DMS153 treated with DMSO at 0.1 percent for 48 hours (cell line): ENCODE data around the gene MEIOB.
A peak's percentile ranks its signal among the peaks of the same experiment; 100 is the strongest.
"Not testable (repeated sequence)": the region's sequence is repeated elsewhere in the genome, so short reads cannot be mapped to it uniquely, and the experiment has no call there.

ENCODE experiments used
- DNase-seq: peaks from one replicate; lab custom pipeline; 2025; ENCODE audit not compliant: unreplicated experiment; lab: John Stamatoyannopoulos, UW

MEIOB gene, protein sequence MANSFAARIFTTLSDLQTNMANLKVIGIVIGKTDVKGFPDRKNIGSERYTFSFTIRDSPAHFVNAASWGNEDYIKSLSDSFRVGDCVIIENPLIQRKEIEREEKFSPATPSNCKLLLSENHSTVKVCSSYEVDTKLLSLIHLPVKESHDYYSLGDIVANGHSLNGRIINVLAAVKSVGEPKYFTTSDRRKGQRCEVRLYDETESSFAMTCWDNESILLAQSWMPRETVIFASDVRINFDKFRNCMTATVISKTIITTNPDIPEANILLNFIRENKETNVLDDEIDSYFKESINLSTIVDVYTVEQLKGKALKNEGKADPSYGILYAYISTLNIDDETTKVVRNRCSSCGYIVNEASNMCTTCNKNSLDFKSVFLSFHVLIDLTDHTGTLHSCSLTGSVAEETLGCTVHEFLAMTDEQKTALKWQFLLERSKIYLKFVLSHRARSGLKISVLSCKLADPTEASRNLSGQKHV

DNA sequence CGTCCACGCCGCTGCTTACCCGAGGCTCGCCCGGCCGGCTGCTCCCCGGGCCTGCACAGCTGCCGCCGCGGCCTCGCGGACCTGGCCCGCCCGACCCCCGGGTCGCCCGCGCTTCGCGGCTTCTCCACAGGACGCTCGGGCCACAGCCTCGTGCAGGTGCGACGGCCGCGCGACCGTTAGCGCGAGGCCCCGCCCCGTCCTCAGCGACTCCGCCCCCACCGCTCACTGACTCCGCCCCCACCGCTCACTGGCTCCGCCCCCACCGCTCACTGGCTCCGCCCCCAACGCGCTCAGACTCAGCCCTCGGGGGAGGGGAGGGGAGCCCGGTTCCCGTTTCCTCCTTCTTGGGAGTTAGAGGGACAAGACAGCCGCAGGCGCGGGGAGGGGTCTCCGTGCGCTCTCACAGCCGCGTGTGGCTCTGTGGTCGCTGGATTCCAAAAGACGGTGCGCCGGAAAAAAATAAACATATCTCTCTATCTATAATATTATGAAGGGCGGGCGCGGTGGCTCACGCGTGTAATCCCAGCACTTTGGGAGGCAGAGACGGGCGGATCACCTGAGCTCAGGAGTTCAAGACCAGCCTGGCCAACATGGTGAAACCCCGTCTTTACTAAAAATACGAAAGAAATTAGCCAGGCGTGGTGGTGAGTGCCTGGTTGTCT, at the start of gene MEIOB:
MEIOB (minus strand) TSS at position 191 of the 662 bp plus-strand sequence. CDS start 3,989 bp downstream, outside the sequence.
- no peak for DNase-seq

DNA sequence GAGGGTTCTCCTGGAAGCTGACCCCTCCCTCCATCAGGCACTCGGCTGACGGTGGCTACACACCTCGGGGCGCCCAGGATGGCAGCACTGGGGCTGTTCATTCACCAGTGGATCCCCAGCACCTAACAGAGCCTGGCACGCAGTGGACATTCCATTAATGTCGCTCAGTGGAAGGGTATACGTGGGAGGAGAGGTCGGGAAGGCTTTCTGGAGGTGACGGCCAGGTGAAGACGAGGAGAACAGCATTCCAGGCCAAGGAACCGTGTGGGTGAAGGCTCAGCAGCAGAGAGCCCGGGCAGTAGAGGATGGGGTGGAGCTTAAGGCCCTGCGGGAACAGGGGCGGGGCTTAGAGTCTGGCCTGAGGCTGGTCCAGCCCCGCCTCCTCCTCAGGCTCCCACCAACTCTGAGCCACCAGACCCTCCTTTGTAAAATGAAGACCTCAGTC, 48.8 kb upstream of the MEIOB start:
- DNase-seq, result no peak

DNA sequence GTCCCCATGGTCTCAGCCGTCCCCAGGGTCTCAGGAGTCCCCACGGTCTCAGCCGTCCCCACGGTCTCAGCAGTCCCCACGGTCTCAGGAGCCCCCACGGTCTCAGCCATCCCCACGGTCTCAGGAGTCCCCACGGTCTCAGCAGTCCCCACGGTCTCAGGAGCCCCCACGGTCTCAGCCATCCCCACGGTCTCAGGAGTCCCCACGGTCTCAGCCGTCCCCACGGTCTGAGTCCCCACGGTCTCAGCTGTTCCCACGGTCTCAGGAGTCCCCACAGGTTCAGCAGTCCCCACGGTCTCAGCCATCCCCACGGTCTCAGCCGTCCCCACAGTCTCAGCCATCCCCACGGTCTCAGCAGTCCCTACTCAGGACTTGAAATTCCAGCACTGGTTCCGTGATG, 48.2 kb upstream of the MEIOB start:
- not testable (repeated sequence) for DNase-seq

DNA sequence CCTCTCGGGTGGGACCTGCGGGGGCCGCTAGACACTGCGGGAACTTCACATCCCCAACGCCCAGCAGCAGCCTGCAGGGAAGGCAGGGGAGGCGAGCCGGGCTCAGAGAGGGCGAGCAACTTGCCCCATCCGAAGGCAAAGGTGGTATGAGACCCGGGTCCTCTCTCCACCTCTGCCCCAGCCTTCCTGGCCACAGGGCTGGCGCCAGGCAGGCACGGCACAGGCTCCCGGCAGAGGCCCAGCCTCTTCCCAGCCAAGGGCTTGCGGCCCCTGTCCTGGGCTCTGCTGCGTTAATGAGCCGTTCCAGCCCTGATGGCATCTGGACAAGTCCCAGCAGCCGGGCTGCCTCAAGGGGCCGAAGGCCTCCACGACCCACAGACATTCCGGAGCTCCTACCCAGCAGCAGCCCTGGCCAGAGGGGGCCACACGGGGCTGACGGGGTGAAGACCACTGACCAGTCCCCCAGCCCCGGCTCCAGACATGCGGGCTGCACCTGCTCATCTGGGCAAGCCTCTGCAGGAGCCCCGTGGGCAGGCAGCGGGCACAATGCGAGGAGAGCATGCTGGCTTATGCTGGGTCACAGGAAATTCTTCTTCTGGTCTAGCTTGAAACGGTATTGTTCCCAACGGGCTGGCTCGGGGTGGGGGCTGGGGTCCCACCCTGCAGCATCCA, 47.5 kb upstream of the MEIOB start:
- DNase-seq, result no peak

DNA sequence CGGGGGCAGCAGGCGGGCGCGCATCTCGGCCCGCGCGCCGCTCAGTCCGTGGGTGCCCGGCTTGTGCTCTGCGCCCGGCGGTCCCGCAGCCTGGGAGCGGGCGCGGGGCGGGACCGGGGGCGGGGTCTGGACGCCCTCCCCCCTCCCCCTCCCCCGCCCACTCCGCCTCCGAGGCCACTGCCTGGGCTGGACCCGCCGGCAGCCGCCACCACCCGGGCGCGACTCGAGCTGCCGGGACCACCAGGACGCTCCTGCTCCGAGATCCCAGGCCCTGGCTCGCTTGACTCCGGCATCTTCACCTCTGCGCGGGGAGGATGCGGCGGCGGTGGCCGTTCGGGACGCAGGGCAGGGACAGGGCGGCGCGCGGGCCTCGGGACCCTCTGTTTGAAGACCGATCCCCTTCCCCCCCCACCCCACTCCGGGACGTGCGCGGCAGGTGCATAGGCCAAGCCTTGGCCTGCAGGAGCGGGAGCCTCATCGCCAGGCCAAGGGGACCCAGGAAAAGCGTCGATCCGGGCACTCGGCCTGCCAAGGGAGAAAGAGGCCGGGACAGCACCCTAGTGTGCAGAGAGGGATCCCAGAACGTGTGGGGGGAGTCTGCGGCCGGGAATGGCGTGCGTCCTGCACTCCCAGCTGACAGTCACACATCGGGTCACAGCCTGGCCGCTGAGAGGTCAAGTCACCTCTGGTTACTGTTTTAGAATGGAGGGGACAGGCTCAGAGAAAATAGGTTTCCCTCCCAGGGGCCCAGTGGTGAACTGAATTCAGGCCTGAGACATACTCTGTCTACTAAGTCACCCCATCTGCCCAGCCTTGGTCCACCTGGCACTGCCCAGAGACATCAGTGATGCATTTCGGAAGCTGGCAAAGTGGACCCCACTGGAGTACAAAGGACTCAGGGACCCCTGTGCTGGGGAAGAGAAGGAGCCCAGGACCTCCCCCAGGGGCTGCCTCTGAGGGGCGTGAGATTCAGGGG, 46.7 kb upstream of the MEIOB start, which contains the start of gene HS3ST6:
HS3ST6 (minus strand) TSS at position 65 of the 976 bp plus-strand sequence. CDS start 92 bp downstream, outside the sequence.
- DNase-seq, result no peak

DNA sequence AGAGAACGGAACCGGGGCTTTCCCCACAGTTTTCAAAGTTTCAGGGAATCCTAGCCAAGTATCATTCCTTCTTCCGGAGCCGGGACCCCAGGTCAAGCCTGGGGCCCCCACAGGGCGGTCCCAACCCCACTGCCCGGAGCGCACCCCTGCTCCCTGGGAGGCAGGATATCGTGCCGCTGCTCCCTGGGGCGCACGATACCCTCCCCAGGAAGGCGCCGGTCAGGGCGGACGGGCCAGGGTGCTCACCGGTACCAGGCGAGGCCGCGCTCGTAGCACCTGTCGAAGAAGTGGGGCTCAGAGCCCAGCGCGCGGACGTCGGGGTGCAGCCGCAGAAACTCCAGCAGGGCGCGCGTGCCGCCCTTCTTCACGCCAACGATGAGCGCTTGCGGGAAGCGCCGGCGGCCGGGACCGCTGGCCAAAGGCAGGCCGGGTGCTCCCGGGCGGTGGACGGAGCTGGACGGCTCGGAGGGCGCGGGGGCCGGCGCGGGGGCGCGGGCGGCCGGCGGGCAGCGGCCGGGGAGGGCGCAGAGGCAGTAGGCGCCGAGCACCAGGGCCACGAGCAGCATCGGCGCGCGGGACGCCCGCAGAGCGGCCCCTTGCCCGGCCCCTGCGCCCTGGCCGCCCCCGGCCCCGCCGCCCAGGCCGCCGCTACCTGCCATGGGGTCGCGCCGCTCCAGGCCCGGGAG, 45.8 kb upstream of the MEIOB start:
- no peak for DNase-seq

DNA sequence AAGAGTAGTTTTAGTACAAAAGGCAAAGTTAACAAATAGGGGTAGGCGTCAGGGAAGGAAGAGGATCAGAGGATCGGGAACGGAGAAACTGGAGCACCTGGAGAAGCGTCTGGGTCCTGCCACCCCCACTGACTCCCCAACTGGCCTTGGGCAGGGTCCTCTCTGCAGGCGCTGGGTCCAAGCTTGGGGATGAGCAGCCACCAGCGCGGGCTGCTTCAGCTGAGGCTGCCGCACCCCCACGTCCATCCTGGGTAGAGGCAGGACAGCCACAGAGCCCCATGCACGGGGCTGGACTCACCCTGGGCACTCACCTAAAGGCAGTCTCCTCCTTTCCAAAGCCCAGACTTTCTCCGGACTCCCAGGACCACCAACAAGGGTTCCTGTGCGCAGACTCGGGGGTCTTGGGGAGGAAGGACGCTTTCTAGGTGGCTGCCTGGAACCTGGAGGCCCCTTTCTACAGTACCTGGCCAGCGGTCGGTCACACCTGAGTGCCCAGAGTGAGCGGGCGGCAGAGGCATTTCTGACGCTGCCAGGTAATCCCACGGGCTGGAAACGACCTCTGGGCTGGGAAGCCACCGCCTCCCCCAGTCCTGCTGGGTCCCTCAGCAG, 45.2 kb upstream of the MEIOB start:
- DNase-seq, result no peak

DNA sequence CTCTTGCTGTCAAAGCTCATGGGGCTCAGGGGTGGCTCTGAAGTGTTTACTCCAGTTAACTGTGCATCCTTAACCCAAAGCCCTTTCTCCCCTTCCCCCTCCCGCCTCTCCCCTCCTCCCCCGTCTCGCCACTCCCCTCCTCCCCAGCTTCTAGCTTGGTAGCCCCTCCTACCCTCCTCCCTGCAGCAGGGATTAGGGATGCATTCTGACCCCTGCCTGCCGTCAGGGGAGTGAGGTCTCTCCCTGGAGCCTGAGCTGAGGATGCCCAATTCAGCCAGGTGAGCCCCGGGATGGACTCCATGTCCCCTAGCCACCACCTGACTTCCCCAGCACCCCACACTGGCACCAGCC, 44.7 kb upstream of the MEIOB start:
- DNase-seq, result no peak

DNA sequence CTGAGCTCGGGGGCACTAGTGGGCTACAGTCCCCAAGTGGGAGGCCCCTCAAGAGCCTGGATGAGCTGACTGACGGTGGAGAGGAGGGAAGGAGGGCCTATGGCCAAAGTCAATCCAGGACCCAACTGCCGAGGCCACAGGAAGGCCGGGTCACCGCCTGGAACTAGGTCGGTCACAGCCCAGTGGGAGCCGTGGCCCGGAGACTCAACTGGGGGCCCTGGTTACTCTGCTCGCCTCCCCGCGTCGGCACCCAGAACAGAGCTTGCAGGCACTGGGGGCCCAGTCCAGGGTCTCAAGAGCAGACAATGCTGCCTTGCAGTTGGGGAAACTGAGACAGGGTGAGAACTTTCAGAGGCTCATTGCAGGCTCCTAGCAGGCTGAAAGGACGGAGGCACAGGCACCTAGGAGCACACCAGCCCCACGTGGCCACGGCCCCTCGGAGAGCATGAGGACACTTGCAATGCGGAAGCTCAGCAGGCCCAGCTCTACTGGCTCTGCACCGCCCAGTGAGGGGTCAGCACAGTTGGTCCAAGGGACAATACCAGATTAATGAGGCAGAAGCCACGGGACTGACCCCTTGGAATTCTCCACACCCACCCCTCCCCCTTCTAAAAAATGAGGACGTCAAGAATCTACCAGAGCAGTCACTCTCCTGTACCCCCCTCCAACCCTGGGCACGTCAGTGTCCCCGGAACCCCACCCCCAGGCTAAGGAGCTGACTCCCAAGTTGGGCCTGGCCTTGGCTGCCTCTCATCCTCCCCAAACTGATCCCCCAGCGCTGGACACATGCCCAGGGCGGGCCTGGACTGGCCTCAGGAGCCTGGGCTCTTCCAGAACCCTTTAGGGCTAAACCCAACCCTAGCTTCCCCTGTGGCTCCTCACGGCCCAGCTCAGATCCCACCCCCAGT, 44.0 kb upstream of the MEIOB start:
- no peak for DNase-seq

DNA sequence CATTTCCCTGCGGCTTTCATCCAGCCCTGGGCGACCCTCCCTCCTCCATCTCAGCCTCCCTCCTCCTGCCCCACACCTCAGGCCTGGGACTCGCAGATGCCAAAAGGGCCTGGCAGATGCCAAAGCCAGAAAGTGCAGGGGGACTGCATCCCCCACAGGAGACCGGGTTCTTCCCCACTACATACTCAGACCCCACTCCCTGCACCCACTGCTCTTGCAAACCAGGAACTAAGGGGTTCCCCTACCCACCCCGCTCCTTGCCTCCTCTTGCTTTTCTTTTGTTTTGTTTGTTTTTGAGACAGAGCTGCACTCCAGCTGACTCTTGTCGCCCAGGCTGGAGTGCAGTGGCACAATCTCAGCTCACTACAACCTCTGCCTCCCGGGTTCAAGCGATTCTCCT, 43.0 kb upstream of the MEIOB start:
- no peak for DNase-seq

DNA sequence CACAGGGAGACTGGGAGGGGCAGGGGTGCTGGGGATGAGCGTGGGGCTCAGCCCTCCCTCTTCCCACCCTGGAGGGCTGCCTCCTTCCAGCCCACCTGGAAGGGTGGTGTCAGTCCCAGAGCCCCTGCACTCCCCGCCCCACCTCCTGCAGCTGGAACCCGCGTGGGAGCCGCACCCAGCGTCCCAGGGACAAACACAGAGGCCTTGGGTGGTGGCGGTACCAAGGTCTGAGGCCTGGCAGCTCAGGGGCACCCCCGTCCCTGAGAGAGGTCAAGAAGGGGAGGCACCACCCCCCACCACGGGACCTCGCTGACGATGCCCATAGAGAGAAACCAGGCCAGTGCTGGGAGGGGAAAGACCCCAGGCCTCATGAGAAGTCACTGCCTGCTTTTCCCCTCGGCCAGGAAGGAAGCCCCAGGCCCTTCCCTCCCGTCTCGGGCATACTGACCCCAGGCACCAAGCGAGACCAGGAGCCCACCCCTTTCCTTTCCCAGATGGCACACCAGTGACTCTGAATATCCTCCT, 42.2 kb upstream of the MEIOB start:
- no peak for DNase-seq

DNA sequence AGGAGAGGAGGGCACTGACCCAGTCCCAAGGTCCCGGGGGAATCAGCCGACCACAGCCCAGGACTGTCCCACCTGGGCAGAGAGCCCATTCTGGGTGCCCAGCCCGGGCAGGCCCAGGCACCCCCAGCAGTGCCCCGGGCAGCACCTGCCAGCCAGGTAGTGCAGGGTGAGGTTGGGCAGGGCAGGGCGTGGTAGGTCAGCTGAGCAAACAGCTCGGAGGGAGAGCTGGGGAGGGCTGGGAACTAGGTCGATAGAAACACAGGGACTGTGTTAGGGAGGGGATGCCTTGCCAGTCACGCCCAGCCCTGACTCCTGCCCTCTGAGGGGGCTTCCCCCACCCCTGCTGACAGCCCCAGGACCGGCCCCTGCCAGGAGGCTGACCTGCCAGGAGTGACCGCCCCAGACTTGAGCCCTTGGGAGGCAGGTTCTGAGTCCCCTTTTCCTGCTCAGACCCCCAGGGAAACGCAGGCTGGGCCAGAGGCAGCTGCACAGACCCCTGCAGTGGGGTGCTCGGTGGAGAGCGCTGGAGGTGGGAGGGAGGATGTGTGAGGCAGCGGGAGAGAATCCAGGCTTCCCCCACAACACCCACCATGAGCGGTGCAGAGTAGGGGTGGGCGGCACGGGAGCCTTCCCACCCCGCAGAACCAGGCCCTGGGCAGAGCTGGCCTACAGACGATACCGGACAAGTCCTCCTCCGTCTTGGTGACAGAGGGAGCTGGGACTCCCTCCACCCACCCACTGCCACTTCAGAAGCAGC, 41.5 kb upstream of the MEIOB start:
- peak; percentile 87 for DNase-seq

DNA sequence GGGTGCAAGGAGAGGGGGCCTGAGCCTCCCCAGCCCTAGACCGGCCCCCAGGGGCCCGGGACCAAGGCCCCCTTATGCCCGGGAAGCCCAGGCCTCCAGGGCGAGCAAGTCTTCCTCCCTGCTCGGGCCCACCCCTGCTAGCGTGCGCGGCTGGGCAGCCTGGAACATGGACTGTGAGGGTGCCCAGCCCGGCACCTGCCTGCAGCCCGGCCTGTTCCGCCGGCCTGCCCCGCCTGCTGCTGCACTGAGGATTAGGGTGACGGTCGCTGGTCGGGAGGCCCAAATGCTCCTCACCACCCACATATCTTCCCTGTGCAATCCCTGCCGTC, 40.2 kb upstream of the MEIOB start:
- DNase-seq, result no peak

DNA sequence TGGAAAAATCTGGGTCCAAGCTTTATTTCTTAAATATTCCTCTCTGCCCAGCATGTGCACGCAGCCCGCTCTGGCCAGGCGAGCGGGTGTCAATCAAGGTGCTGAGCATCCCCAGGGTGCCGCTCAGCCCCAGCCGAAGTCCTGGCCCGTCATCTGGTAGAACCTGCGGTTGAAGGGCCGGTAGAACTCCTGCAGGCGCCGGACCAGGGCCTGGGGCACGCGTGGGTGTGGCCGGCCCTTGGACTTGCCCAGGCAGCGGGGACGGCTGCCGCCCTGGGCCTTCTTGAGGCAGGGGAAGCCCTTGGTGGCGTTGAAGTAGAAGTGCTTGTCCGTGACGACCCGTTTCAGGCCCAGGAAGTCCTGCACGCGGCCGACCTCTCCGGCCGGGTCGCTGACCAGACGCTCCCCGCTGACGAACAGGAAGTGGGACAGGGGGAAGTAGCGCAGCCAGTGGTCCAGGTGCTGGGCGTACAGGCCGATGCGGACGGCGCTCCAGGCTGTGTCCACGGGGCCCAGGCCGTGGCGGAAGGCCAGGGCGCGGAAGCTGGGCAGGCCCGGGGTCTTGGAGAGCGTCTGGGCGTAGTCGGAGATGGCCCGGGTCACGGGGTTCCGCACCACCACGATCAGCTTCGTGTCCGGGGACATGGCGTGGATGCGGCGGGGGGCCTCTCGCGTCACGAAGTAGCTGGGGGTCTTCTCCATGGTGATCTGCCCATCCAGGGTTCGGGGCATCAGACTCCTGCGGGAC, 39.7 kb upstream of the MEIOB start:
- DNase-seq, result no peak

DNA sequence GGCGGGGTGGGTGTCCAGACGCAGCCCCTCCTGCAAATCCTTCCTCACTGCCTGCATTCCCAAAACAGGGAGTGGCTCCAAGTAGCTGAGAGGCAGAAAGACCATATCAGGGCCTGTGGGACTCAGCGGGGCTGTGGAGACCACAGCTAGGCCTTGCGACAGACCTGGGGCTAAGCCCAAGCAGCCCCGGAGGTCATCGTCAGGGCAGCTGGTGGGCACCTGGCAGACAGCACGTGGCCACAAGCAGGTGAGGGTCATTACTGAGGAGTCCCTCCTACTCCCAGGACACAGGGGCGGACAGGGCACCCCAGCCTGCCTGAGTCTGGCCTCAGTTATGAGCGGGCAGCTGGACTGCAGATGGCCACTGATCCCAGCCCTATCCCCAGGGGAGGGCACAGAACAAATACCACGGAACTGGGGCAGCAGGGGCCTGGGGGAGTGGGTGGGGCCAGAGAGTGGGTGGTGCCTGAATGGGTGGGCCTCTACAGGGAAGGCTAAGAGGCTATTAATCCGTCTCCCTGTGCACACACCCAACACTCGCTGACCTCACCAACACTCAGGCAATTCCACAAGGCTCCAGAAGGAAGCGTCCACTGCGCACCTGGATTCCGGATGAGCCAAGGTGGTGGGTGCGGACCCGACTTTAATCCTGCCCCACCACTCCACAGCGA, 37.7 kb upstream of the MEIOB start:
- DNase-seq, result peak; percentile 74

DNA sequence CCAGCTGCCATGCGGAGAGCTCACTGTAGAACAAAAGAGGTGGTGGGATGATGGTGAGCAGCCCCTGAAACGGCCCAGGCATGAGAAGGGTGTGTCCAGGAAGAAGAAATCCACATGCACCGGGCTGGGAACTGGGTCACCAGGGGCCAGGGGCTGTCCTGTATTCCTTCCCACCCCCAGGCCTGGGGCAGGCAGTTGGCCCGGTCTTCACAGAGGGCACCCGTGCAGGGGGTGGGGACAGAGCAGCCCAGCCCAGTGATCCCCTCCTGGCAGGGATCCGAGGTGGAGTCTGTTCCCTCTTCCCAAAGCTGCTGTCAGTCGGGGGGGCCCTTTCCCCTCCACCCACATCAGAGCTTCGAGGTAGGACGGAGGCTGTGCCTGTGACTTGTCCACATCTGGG, 37.0 kb upstream of the MEIOB start:
- DNase-seq, result no peak
